ENCODE results near the gene ATP11B.

Gene ATP11B

DNA sequence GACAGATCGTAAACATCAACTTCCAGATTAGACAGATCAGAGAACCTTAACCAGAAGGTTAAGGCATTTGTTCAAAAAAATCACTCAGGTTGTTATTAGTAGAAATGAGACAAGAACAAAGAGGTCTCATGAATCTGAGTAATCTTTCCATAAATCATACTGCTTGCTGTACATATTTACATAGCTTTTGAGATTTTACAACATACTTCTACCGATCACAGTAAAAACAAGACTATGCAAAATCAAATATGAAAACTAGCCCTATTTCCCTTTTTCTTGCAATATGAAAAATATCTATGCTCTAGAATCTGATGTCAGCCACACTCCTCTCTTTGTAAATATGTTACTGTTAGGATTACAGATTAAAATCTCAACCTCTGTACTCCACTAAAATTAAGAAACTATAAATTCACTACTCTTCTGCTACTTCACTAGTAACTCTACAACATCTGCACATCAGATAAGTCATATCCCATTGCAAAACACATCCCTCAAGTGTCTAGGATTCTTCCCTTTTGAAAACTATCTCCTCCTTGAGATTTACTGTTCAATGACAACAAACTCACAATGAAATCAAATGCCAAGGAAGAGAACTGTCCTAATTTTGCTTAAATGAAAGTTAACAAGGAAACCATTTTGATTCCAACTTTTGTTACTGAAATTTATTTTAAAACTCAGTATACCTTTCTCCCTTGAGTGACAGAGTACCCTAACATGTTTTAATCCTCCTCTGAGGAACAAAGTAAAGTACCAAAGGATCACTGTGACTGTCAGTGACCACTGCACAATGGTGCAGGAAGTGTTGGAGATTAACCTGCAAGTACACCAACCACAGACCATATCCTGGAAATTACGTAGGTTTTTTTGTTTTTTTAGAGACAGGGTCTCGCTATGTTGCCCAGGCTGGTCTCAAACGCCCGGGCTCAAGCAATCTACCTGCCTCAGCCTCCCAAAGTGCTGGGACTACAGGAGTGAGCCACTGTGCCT is 174.2 kb downstream of the ATP11B start:
- TF ChIP-seq, protein P1, sequence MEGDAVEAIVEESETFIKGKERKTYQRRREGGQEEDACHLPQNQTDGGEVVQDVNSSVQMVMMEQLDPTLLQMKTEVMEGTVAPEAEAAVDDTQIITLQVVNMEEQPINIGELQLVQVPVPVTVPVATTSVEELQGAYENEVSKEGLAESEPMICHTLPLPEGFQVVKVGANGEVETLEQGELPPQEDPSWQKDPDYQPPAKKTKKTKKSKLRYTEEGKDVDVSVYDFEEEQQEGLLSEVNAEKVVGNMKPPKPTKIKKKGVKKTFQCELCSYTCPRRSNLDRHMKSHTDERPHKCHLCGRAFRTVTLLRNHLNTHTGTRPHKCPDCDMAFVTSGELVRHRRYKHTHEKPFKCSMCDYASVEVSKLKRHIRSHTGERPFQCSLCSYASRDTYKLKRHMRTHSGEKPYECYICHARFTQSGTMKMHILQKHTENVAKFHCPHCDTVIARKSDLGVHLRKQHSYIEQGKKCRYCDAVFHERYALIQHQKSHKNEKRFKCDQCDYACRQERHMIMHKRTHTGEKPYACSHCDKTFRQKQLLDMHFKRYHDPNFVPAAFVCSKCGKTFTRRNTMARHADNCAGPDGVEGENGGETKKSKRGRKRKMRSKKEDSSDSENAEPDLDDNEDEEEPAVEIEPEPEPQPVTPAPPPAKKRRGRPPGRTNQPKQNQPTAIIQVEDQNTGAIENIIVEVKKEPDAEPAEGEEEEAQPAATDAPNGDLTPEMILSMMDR (IDR thresholded peaks at IDR 0.05; ENCODE audit: poor library complexity, severe bottlenecking): no peak
- peaks cover 16% of the 10 kb centered on the region for H3K4me1 ChIP-seq (ENCODE audit: insufficient read depth, poor library complexity, severe bottlenecking)
- DNase-seq (ENCODE audit: low spot score) (no peak), ATAC-seq (ENCODE audit: low read depth) (no peak)
- H3K27ac ChIP-seq (ENCODE audit: poor library complexity, severe bottlenecking): no peak overlapping the region
- H3K36me3 ChIP-seq (ENCODE audit: low read depth): peaks cover 16% of the 10 kb centered on the region
- no peak overlapping the region for H3K4me3 ChIP-seq (ENCODE audit: severe bottlenecking)
- no peaks in the 10 kb centered on the region for H3K9me3 ChIP-seq (ENCODE audit: severe bottlenecking)
- no peaks in the 10 kb centered on the region for H3K27me3 ChIP-seq (ENCODE audit: insufficient read depth, poor library complexity, severe bottlenecking)

DNA sequence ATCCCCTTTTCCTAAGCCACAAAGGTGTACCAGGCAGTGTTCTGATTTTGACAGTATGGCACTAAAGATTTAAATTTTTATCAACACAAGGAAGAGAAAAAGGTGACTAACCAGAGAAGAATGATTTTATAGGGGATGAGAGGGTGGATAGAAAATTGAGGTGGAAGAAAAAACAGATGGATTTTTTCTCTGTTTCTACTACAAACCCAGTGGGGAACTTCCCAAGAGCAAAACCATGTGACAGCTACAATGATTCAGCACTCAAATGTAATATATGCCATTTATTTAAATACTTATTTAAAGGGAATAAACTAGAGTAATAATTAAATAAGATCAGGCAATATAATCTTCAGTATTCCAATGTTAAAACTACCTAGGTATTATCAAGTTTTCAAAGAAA is 176.0 kb downstream of the ATP11B start:
- H3K27me3 ChIP-seq (ENCODE audit: insufficient read depth, poor library complexity, severe bottlenecking): no peaks in the 10 kb centered on the region
- peaks cover 16% of the 10 kb centered on the region for H3K4me1 ChIP-seq (ENCODE audit: insufficient read depth, poor library complexity, severe bottlenecking)
- 0 out of 3 replicates have a peak, but pooled peaks have one; percentile 42 for ATAC-seq (ENCODE audit: low read depth)
- H3K27ac ChIP-seq (ENCODE audit: poor library complexity, severe bottlenecking): no peak overlapping the region
- no peaks in the 10 kb centered on the region for H3K9me3 ChIP-seq (ENCODE audit: severe bottlenecking)
- no peak for DNase-seq (ENCODE audit: low spot score)
- H3K36me3 ChIP-seq (ENCODE audit: low read depth): peaks cover 5% of the 10 kb centered on the region
- no peak overlapping the region for H3K4me3 ChIP-seq (ENCODE audit: severe bottlenecking)
- TF ChIP-seq, protein P1 (IDR thresholded peaks at IDR 0.05; ENCODE audit: poor library complexity, severe bottlenecking): no peak

DNA sequence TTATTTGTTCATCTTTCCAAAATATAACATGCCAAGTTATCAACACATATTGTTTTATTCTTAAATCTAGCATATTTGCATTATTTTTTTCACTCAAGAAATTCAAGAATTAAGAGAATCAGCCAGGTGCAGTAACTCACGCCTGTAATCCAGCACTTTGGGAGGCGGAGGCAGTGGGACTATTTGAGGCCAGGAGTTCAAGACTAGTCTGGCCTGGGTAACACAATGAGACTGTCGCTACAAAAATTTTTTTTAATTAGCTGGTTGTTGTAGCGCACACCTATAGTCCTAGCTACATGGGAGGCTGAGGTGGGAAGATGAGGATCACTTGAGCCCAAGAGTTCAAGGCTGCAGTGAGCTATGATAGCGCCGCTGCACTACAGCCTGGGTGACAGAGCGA is 176.5 kb downstream of the ATP11B start:
- Histone ChIP-seq H3K36me3 (ENCODE audit: low read depth) (0 out of 2 replicates have a peak, but pooled peaks cover 3% of the 10 kb centered on the region), H3K4me1 (ENCODE audit: insufficient read depth, poor library complexity, severe bottlenecking) (peaks cover 16% of the 10 kb centered on the region), H3K4me3 (ENCODE audit: severe bottlenecking) (no peak overlapping the region), H3K27me3 (ENCODE audit: insufficient read depth, poor library complexity, severe bottlenecking) (no peaks in the 10 kb centered on the region), H3K9me3 (ENCODE audit: severe bottlenecking) (no peaks in the 10 kb centered on the region), H3K27ac (ENCODE audit: poor library complexity, severe bottlenecking) (no peak overlapping the region)
- ATAC-seq (ENCODE audit: low read depth): no peak
- TF ChIP-seq, protein P1 (IDR thresholded peaks at IDR 0.05; ENCODE audit: poor library complexity, severe bottlenecking): no peak
- DNase-seq (ENCODE audit: low spot score): no peak

DNA sequence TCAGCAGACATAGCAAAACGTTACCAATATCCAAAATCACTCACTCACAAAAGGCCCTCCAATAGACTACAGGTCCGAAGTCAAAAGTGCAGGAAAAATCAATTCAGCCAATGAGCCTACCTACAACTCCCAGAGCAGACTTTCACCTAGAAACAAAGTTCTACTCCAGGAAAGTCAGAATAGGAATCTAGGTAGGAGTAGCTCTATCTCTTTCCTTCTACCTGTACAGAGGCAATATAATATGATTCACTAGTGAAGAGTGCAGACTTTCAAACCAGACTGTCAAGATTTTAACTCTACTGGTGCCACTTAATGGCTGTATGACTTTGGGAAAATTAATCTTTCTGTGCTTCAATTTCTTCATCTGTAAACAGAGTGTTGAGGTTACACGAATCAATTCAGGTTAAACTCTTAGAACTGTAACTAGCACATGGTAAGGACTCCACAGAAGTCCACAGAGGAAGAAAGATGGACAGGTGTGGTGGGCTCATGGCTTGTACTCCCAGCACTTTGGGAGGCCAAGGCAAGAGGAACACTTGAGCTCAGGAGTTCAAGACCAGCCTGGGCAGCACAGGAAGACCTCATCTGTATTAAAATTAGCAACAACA is 177.6 kb downstream of the ATP11B start:
- no peak for DNase-seq (ENCODE audit: low spot score)
- no peaks in the 10 kb centered on the region for H3K27me3 ChIP-seq (ENCODE audit: insufficient read depth, poor library complexity, severe bottlenecking)
- no peak overlapping the region for H3K27ac ChIP-seq (ENCODE audit: poor library complexity, severe bottlenecking)
- H3K36me3 ChIP-seq (ENCODE audit: low read depth): no peaks in the 10 kb centered on the region
- TF ChIP-seq, protein P1 (IDR thresholded peaks at IDR 0.05; ENCODE audit: poor library complexity, severe bottlenecking): no peak
- peaks cover 16% of the 10 kb centered on the region for H3K4me1 ChIP-seq (ENCODE audit: insufficient read depth, poor library complexity, severe bottlenecking)
- H3K9me3 ChIP-seq (ENCODE audit: severe bottlenecking): no peaks in the 10 kb centered on the region
- peak; percentile 40; the same call in 1 of the 3 replicates for ATAC-seq (ENCODE audit: low read depth)
- no peak overlapping the region for H3K4me3 ChIP-seq (ENCODE audit: severe bottlenecking)

All from RWPE2 (cell line).